GM12878 (cell line): ENCODE data around the gene CFAP74. TPM values are rescaled to one million over a fixed set of nuclear protein-coding genes. Genes with fewer than 3 reads are reported as not detected.

ENCODE experiments used
- ATAC-seq: fragments of 200-7000 bp; cut with Tn5 transposase; 3 replicates; pipeline ENCODE4 v1.9.1; 2020; ENCODE audit warnings: mild to moderate bottlenecking, moderate library complexity
- BruUV-seq: library from RNA; stranded (reverse); fragments of 400-500 nt; replicated peaks from 2 replicates; lab custom pipeline; 2021; lab: Mats Ljungman, UMichigan
- CTCF ChIA-PET: fragments of 300-600 bp; sonication (Branson Sonifier 250); formaldehyde crosslinking; extraction: SDS; loops from one replicate; lab custom pipeline; 2021; ENCODE audit warnings: inconsistent platforms; lab: Yijun Ruan, JAX
- POLR2A ChIA-PET: fragments of 350-600 bp; formaldehyde crosslinking; extraction: SDS; loops from one replicate; lab custom pipeline; 2021; ENCODE audit warnings: inconsistent platforms; lab: Charles Lee
- RAD21 ChIA-PET: fragments of 300-600 bp; sonication (Branson Sonifier 250); formaldehyde crosslinking; loops from one replicate; lab custom pipeline; 2023; ENCODE audit warnings: antibody characterized with exemption; ENCODE audit not compliant: unreplicated experiment; lab: Charles Lee
- SMC1A ChIA-PET: fragments of 300-600 bp; sonication (Branson Sonifier 250); formaldehyde crosslinking; loops from one replicate; lab custom pipeline; 2023; ENCODE audit not compliant: unreplicated experiment, uncharacterized antibody; lab: Charles Lee
- DNase-seq: peaks from one replicate; pipeline ENCODE4 v3.0.0-alpha.2; 2011; ENCODE audit warnings: low read depth, low spot score
- FAIRE-seq: peaks from 3 replicates; lab custom pipeline; 2011; peaks lifted over from hg19 to GRCh38; lab: Jason Lieb, UNC
- H2AFZ ChIP-seq: 2 replicates; pipeline ENCODE4 v1.6.0; 2011; ENCODE audit warnings: low read depth, low read length, control low read depth; ENCODE audit not compliant: control insufficient read depth
- H3K27ac ChIP-seq: 2 replicates; pipeline ENCODE4 v1.5.1; 2011; ENCODE audit warnings: control low read depth; ENCODE audit not compliant: control insufficient read depth, insufficient read depth
- H3K27me3 ChIP-seq, 2 experiments: replicated peaks in 1 of 2; 2 replicates each; pipeline versions ENCODE4 v1.6.0 to v1.6.1; 2011; ENCODE audit warnings: low read length in 1 of 2; ENCODE audit not compliant: control insufficient read depth in 2 of 2, insufficient read depth in 2 of 2
- H3K36me3 ChIP-seq, 2 experiments: 2 replicates each; pipeline ENCODE4 v1.5.1; 2011; ENCODE audit warnings: low read length in 1 of 2; ENCODE audit not compliant: control insufficient read depth in 2 of 2, insufficient read depth in 2 of 2
- H3K4me1 ChIP-seq: 2 replicates; pipeline ENCODE4 v1.6.1; 2011; ENCODE audit warnings: mild to moderate bottlenecking, low read length, moderate library complexity, mixed read lengths; ENCODE audit not compliant: control insufficient read depth, insufficient read depth
- H3K4me2 ChIP-seq: 2 replicates; pipeline ENCODE4 v1.6.0; 2011; ENCODE audit warnings: control low read depth; ENCODE audit not compliant: control insufficient read depth, insufficient read depth
- H3K4me3 ChIP-seq: fragments of 200-600 bp; sonication (generic); 2 replicates; pipeline ENCODE4 v1.5.1; 2016
- H3K79me2 ChIP-seq: 2 replicates; pipeline ENCODE4 v1.6.0; 2011; ENCODE audit warnings: low read length; ENCODE audit not compliant: control insufficient read depth, insufficient read depth
- H3K9ac ChIP-seq: 2 replicates; pipeline ENCODE4 v1.8.0; 2011; ENCODE audit warnings: low read length, control low read depth, mixed read lengths; ENCODE audit not compliant: control insufficient read depth, insufficient read depth
- H3K9me3 ChIP-seq: replicated peaks from 3 replicates; pipeline ENCODE4 v1.5.1; 2011; ENCODE audit warnings: mild to moderate bottlenecking, low read length; ENCODE audit not compliant: control insufficient read depth, insufficient read depth
- H4K20me1 ChIP-seq: 2 replicates; pipeline ENCODE4 v1.6.0; 2011; ENCODE audit not compliant: control insufficient read depth, insufficient read depth
- EP300 ChIP-seq, 2 experiments: fragments of 150-350 bp in 1 of 2; IDR thresholded peaks; 2 replicates each; pipeline ENCODE4 v1.6.1; 2011 to 2012; ENCODE audit warnings: low read depth in 2 of 2, low read length in 2 of 2, borderline replicate concordance in 1 of 2, improper control_type of control experiment in 1 of 2, inconsistent platforms in 1 of 2; ENCODE audit not compliant: control insufficient read depth in 1 of 2
- IKZF1 ChIP-seq: fragments of 450-650 bp; conservative IDR thresholded peaks from 2 replicates; pipeline ENCODE4 v1.6.1; 2017; ENCODE audit warnings: antibody characterized with exemption, mild to moderate bottlenecking
- PAX8 ChIP-seq: fragments of 450-650 bp; IDR thresholded peaks from 2 replicates; pipeline ENCODE4 v1.6.1; 2017; ENCODE audit warnings: mild to moderate bottlenecking, moderate library complexity
- TBL1XR1 ChIP-seq: IDR thresholded peaks from 2 replicates; pipeline ENCODE4 v1.6.1; 2012; ENCODE audit warnings: low read depth, low read length, improper control_type of control experiment
- USF1 ChIP-seq: IDR thresholded peaks from 2 replicates; pipeline ENCODE4 v1.6.1; 2011; ENCODE audit warnings: borderline replicate concordance, low read depth, mild to moderate bottlenecking, moderate library complexity, mixed read lengths, low read length; ENCODE audit not compliant: insufficient read depth; ENCODE audit errors: extremely low read length
- ZSCAN29 ChIP-seq: fragments of 450-650 bp; IDR thresholded peaks from 2 replicates; pipeline ENCODE4 v1.6.1; 2017; ENCODE audit warnings: mild to moderate bottlenecking, moderate library complexity
- WGBS: methylation state at CpG from one replicate; pipeline ENCODE4 v1.1.6; 2016; ENCODE audit warnings: low lambda C conversion rate; ENCODE audit not compliant: insufficient replicate concordance, insufficient coverage; ENCODE audit errors: missing lambda C conversion rate; 5-methylcytosine and 5-hydroxymethylcytosine counted together
- in situ Hi-C: fragments of 300-500 bp; cut with MboI; formaldehyde crosslinking; loops from 9 replicates; pipeline ENCODE4 v1.14.3; 2018; ENCODE audit warnings: mixed read lengths
- intact Hi-C: fragments of 100-400 bp; cut with micrococcal nuclease; formaldehyde crosslinking; loops from one replicate; pipeline ENCODE4 v1.14.2; 2022; ENCODE audit not compliant: unreplicated experiment
- polyA plus RNA-seq, 11 experiments: library from polyadenylated mRNA; depleted of rRNA in 4 of 11; unstranded in 6 of 11; stranded (reverse) in 5 of 11; fragments of >200 nt; fragmentation: Nextera tagmentation in 4 of 11; fragmentation: Illumina TruSeq in 1 of 11; extraction: Ambion mirVana in 4 of 11; extraction: Trizol in 1 of 11; gene quantifications; 1 replicate in 1 of 11; 2 replicates in 10 of 11; pipeline versions ENCODE4 v1.2.1 to v1.2.3, GENCODE V29; 2011 to 2016; ENCODE audit warnings: inconsistent platforms in 2 of 11, missing spikeins in 2 of 11, low read depth in 1 of 11
- total RNA-seq, 4 experiments: library from RNA; depleted of rRNA in 3 of 4; stranded (reverse); fragments of >200 nt in 3 of 4; fragmentation: Illumina TruSeq in 1 of 4; extraction: Trizol in 1 of 4; gene quantifications; 2 replicates each; pipeline versions ENCODE4 v1.2.1 to v1.2.3, GENCODE V29; 2013 to 2021

The CFAP74 gene
- total and polyA plus RNA-seq, 10 of the 15 experiments (the other 5 are each of a cell fraction or from before 2014, with no cell fraction given) = 0.01 TPM; not detected in 9

- intact Hi-C loops = loop anchor here (5.0 kb wide), 1 partner anchor 117 kb away; the partner anchor contains the start of gene NADK
- Histone ChIP-seq H4K20me1 (no peaks in the 10 kb centered on the region), H3K4me2 (no peak overlapping the region), H3K36me3 (no peaks in the 10 kb centered on the region), H3K27me3 (no peaks in the 10 kb centered on the region), H3K9ac (no peak overlapping the region), H2AFZ (no peak overlapping the region), H3K9me3 (no peaks in the 10 kb centered on the region), H3K79me2 (peaks cover 15% of the 10 kb centered on the region), H3K4me3 (no peak overlapping the region), H3K4me1 (peaks cover 13% of the 10 kb centered on the region), H3K27ac (no peak overlapping the region)
- FAIRE-seq (no peak), DNase-seq (no peak), ATAC-seq (no peak)
- ChIA-PET CTCF (interaction anchor here (0.7 to 3.8 kb wide), 3 partner anchors 9 to 13 kb away, joined by 3 to 23 read pairs (median 4); no protein-coding TSS in a partner anchor), SMC1A (no interaction called here), POLR2A (interaction anchor here (0.8 kb wide), 1 partner anchor 15 kb away, joined by 4 read pairs; no protein-coding TSS in a partner anchor), RAD21 (interaction anchor here (5.6 kb wide), 1 partner anchor 13 kb away, joined by 28 read pairs; no protein-coding TSS in a partner anchor)
- no peak for TF ChIP-seq TBL1XR1
- TF ChIP-seq ZSCAN29 = peak; percentile 84
- TF ChIP-seq USF1 = no peak
- in situ Hi-C loops = no loop called here
- no TSS peak for BruUV-seq
- WGBS = 38% methylated on average over 14 of the region's 14 CpGs
These were observed 109.1 kb downstream of the CFAP74 start for GRCh38 chr1:1894354-1895059.

GRCh38 chr1:1893997-1894353, 109.6 kb downstream of the CFAP74 start:
- Histone ChIP-seq H3K9me3 (no peaks in the 10 kb centered on the region), H3K4me1 (peaks cover 12% of the 10 kb centered on the region), H3K9ac (no peak overlapping the region), H4K20me1 (no peaks in the 10 kb centered on the region), H2AFZ (no peak overlapping the region), H3K4me2 (no peak overlapping the region), H3K36me3 (no peaks in the 10 kb centered on the region), H3K79me2 (peaks cover 20% of the 10 kb centered on the region), H3K27me3 (no peaks in the 10 kb centered on the region)
- ChIA-PET POLR2A (no interaction called here), CTCF (no interaction called here), SMC1A (no interaction called here), RAD21 (no interaction called here)
- ATAC-seq = no peak
- no peak for DNase-seq
- TF ChIP-seq EP300 (IDR thresholded peaks at IDR 0.05; ENCODE audit: borderline replicate concordance in 1 of 2, control insufficient read depth in 1 of 2, low read depth in 2 of 2, low read length in 2 of 2) = no peak
- no peak for TF ChIP-seq IKZF1
- no peak for TF ChIP-seq PAX8
- TF ChIP-seq, all 136 proteins: peak for 0
- in situ Hi-C loops = no loop called here
- H3K4me3 ChIP-seq = no peak overlapping the region
- no peak overlapping the region for H3K27ac ChIP-seq
- no peak for FAIRE-seq
- 95% methylated on average over 2 of the region's 2 CpGs for WGBS
- BruUV-seq = no TSS peak
- intact Hi-C loops = loop anchor here (5.0 kb wide), 1 partner anchor 117 kb away; the partner anchor contains the start of gene NADK
